ENCODE results near the gene PSME1.

The PSME1 gene

GRCh38 chr14:24129410-24129998 lies 6.5 kb upstream of the PSME1 start:
- no peak for DNase-seq (ENCODE audit: low read depth, low spot score)

- no peak for DNase-seq (ENCODE audit: low read depth, low spot score)
Observed at GRCh38 chr14:24130380-24130716, 5.6 kb upstream of the PSME1 start, which contains the start of gene FITM1. Gene FITM1, plus strand, starts transcription at chr14:24130659. Its CDS starts 905 bp downstream, at chr14:24131564.

GRCh38 chr14:24130717-24131548 lies 5.1 kb upstream of the PSME1 start:
- DNase-seq (ENCODE audit: low read depth, low spot score) = no peak

GRCh38 chr14:24131549-24131966 lies 4.4 kb upstream of the PSME1 start:
- DNase-seq (ENCODE audit: low read depth, low spot score) = no peak

- no peak for DNase-seq (ENCODE audit: low read depth, low spot score)
Observed at GRCh38 chr14:24132061-24132685, 3.8 kb upstream of the PSME1 start.

- no peak for DNase-seq (ENCODE audit: low read depth, low spot score)
Observed at GRCh38 chr14:24132976-24133375, 3.0 kb upstream of the PSME1 start.

- no peak for DNase-seq (ENCODE audit: low read depth, low spot score)
Observed at GRCh38 chr14:24133735-24134134, 2.3 kb upstream of the PSME1 start.

GRCh38 chr14:24135584-24135833 lies 485 bp upstream of the PSME1 start:
- no peak for DNase-seq (ENCODE audit: low read depth, low spot score)

- DNase-seq (ENCODE audit: low read depth, low spot score) = no peak
Observed at GRCh38 chr14:24136684-24137528, 912 bp downstream of the PSME1 start.

- no peak for DNase-seq (ENCODE audit: low read depth, low spot score)
Observed at GRCh38 chr14:24137529-24138395, 1.8 kb downstream of the PSME1 start.

GRCh38 chr14:24138396-24139271 lies 2.6 kb downstream of the PSME1 start:
- no peak for DNase-seq (ENCODE audit: low read depth, low spot score)

- DNase-seq (ENCODE audit: low read depth, low spot score) = no peak
Observed at GRCh38 chr14:24139272-24139934, 3.4 kb downstream of the PSME1 start.

GRCh38 chr14:24141097-24141880 lies 5.3 kb downstream of the PSME1 start, which contains the start of gene EMC9:
Gene EMC9, minus strand, starts transcription at chr14:24141591. Its CDS starts 287 bp downstream, at chr14:24141304.
- peak; percentile 99 for DNase-seq (ENCODE audit: low read depth, low spot score)

GRCh38 chr14:24143511-24143910 lies 7.5 kb downstream of the PSME1 start:
- DNase-seq (ENCODE audit: low read depth, low spot score) = no peak

- DNase-seq (ENCODE audit: low read depth, low spot score) = no peak
Observed at GRCh38 chr14:24144451-24144850, 8.5 kb downstream of the PSME1 start.

GRCh38 chr14:24145219-24145618 lies 9.2 kb downstream of the PSME1 start:
- DNase-seq (ENCODE audit: low read depth, low spot score) = no peak

GRCh38 chr14:24145690-24146452 lies 9.9 kb downstream of the PSME1 start:
- DNase-seq (ENCODE audit: low read depth, low spot score) = no peak

GRCh38 chr14:24146453-24146977 lies 10.5 kb downstream of the PSME1 start, which contains the start of gene PSME2:
Gene PSME2, minus strand, starts transcription at chr14:24146610. Its CDS starts 29 bp downstream, at chr14:24146581.
- DNase-seq (ENCODE audit: low read depth, low spot score) = peak; percentile 72
